GM18517 (cell line): ENCODE measurements around the gene FAM110D.

Source experiments
- ATAC-seq: cut with Tn5 transposase; IDR thresholded peaks from one replicate; pipeline ENCODE4 v1.9.1; 2021; ENCODE audit warnings: mild to moderate bottlenecking, moderate library complexity; ENCODE audit not compliant: unreplicated experiment

The FAM110D gene

GRCh38 chr1:26158908-26159742 lies at the start of gene FAM110D:
FAM110D (plus strand) TSS chr1:26159079; CDS start chr1:26161292, 2,213 bp downstream.
- no peak for ATAC-seq

DNA sequence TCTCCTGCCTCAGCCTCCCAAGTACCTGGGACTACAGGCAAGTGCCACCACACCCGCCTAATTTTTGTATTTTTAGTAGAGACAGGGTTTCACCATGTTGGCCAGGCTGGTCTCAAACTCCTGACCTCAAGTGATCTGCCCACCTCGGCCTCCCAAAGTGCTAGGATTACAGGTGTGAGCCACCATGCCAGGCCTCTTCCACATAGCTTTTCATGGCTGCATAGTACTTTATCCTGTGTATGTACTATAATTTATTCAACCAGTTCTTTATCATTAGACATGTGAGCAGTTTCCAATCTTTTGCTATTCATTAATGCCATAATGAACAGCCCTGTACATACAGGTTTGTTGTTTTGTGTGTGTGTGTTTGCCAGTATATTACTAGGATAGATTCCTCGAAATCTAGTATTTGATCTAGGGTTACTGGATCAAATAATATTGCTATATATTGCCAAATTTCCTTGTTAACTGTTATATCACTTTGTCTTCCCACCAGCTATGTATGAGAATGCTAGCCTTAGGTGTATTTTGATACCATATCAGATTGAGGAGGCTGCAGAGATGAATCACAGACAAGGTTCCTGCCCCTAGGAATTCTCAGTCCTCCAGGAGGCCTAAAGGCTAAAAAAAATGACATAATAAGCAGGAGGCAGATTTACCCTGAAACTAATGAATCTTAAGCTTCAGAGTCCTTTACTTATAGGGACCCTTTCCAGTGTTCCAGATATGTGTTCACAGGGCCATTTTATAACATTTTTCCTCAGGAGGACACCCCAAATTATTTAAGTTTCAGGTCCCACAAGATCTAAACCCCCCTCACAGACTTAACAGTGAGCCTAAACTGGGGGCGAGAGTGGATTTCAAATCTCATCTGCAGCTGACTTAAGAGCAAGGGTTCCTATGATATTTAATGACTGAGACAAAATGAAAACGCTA lies 49.4 kb upstream of the FAM110D start:
- ATAC-seq: no peak

DNA sequence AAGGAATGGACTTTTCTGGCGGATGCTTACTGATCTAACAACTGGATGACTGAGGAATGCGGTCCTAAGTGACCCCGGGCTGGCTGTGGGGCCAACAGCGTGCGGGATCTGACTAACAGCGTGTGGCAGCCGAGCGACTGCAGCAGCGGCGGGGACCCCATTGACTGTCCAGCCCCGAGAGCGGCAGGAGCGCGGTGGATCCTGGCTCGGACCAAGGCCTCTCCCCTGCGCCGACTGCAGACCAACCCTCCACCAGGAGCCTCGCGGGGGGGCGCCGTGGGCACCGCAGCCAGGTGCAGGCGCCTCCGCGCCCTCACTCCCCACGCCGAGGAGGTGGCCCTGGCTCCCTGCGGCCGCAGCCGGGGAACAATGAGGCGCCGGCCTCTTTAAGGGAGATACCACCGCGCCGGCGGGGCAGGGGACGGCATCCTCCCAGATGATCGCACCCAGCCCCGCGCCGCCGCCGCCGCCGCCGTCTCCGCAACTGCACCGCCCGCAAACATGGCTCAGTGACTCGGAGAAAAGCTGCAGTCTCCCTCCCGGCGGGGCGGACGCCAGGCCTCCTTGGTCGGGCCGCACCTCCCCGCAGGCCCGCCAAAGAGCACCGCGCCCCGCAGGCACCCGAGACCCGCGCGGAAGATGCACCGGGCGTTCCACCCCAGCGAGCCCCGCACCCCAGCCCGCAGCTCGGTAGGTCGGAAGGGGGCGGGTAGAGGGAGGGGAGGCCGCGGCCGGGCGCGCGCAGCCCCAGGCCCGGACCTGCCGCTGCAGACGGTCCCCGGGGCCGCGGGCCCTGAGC lies 47.9 kb upstream of the FAM110D start:
- peak; percentile 47 for ATAC-seq

- ATAC-seq: peak; percentile 65
Observed at GRCh38 chr1:26111530-26112406, 47.1 kb upstream of the FAM110D start, which contains the start of gene PDIK1L. PDIK1L (plus strand) TSS chr1:26111824; CDS start chr1:26114309, 2,485 bp downstream.

GRCh38 chr1:26112407-26112775 lies 46.5 kb upstream of the FAM110D start:
- ATAC-seq: peak; percentile 8

DNA sequence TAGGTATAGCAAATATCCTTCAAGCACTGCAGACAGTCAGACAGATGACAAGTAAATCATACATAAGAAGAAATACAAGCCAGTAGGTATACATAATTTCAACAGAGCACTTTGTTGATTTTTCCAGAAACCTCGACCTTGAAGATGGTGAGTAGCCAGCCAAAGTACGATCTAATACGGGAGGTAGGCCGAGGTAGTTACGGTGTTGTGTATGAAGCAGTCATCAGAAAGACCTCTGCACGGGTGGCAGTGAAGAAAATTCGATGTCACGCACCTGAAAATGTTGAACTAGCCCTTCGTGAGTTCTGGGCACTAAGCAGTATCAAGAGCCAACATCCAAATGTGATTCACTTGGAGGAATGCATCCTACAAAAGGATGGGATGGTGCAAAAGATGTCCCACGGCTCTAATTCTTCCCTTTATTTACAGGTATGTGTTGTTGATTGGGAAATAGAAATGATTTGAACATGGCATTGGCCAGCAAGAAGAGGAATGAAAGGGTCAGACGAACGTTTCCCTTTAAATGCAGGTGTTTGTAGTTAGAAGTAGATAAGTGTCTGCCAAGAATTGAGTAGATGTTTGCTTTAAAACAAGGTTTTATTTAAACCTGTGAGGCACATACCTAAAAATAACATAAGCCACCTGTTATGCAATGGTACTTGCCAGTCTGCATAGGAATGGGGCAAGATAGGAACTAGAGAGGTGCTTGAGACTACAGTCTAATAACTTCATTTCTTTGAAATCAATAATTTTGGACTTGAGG lies 44.5 kb upstream of the FAM110D start:
- no peak for ATAC-seq

GRCh38 chr1:26119892-26120608 lies 38.8 kb upstream of the FAM110D start:
- no peak for ATAC-seq

DNA sequence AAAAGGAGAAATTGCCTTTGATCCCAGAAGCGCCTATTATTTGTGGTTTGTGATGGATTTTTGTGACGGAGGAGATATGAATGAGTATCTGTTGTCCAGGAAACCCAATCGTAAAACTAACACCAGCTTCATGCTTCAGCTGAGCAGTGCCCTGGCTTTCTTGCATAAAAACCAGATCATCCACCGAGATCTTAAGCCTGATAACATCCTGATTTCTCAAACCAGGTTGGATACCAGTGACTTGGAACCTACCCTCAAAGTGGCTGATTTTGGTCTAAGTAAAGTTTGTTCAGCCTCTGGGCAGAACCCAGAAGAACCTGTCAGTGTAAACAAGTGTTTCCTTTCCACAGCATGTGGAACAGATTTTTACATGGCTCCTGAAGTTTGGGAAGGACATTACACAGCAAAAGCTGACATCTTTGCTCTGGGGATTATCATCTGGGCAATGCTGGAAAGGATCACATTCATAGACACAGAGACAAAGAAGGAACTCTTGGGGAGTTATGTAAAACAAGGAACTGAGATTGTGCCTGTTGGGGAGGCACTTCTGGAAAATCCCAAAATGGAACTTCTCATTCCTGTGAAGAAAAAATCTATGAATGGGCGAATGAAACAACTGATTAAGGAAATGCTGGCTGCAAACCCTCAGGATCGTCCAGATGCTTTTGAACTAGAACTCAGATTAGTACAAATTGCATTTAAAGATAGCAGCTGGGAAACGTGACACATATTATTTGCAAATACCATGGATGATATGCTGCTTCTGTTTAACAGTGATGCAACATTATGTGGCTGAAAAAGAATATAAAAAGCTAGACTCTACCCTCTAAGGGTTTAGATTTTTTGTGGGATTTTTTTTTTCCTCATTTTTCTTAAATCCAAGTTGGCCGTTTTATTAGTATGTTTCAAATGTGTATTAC lies 36.8 kb upstream of the FAM110D start:
- ATAC-seq: no peak

DNA sequence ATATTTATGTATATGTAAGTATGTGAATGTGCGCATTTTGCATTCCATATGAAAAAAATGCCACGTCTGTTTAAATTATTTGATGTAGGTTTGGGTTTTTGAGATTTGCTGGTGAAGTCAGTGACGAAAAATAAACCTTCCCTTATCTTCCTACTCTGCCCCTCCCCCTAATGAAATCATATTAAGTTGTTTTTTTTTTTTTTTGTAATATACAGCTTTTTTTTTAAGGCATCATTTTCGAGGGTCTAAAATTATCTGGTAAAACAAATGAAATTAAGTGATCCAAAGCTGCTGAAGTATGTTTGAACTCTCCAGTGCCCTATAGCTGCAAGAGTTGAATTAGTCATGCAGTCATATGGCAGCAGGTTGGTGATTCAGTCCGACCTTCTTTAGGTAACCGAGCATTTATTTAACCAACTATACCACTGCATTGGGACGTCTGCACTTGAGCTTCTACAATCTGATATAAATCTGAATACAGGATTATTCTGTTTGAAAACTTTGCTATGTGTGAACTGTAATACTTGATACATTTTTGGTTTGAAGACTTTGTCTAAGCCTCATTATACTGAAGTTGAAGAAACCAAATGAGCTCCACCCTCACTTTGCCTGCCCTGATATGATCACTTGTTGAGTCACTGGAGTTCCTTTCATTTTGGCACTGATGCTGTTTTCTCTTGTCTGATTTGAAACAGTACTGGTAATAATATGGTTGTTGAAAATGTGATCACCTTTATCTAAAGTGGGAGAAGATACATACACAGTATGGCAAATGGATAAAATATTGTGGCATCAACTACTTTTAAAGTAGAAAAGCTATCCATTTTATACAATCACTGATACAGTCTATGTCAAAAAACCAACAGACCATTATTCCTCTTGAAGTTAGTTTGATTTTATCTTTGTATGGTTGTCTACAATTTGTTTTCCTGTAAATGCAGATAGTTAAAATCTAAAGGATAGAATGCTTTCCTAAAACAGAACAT lies 35.6 kb upstream of the FAM110D start:
- no peak for ATAC-seq

GRCh38 chr1:26124418-26125331 lies 34.2 kb upstream of the FAM110D start:
- no peak for ATAC-seq

- ATAC-seq: no peak
Observed at GRCh38 chr1:26125382-26125781, 33.5 kb upstream of the FAM110D start.

- ATAC-seq: no peak
Observed at GRCh38 chr1:26125946-26126320, 32.9 kb upstream of the FAM110D start.

- peak; percentile 72 for ATAC-seq
Observed at GRCh38 chr1:26126321-26127084, 32.4 kb upstream of the FAM110D start.
